Fibroblast of pulmonary artery (primary cell): ENCODE measurements around the gene ATCAY.
"Not testable (repeated sequence)": the region's sequence is repeated elsewhere in the genome, so short reads cannot be mapped to it uniquely, and the experiment has no call there.

ENCODE experiments used
- DNase-seq: peaks from one replicate; pipeline ENCODE4 v3.0.0-alpha.2; 2010; ENCODE audit warnings: low read depth
- H3K4me3 ChIP-seq: replicated peaks from 2 replicates; pipeline ENCODE4 v1.5.1; 2011; ENCODE audit warnings: low read depth, mild to moderate bottlenecking, control low read depth, low read length, moderate library complexity
- TF ChIP-seq, protein P1 (sequence below): IDR thresholded peaks from 2 replicates; pipeline ENCODE4 v1.5.1; 2011; ENCODE audit warnings: mild to moderate bottlenecking, control low read depth, low read length, inconsistent platforms; ENCODE audit errors: missing control alignments

The ATCAY gene

GRCh38 chr19:3882041-3882384 is 1.5 kb downstream of the ATCAY start:
- no peak overlapping the region for H3K4me3 ChIP-seq
- no peak for DNase-seq
- TF ChIP-seq, protein P1, sequence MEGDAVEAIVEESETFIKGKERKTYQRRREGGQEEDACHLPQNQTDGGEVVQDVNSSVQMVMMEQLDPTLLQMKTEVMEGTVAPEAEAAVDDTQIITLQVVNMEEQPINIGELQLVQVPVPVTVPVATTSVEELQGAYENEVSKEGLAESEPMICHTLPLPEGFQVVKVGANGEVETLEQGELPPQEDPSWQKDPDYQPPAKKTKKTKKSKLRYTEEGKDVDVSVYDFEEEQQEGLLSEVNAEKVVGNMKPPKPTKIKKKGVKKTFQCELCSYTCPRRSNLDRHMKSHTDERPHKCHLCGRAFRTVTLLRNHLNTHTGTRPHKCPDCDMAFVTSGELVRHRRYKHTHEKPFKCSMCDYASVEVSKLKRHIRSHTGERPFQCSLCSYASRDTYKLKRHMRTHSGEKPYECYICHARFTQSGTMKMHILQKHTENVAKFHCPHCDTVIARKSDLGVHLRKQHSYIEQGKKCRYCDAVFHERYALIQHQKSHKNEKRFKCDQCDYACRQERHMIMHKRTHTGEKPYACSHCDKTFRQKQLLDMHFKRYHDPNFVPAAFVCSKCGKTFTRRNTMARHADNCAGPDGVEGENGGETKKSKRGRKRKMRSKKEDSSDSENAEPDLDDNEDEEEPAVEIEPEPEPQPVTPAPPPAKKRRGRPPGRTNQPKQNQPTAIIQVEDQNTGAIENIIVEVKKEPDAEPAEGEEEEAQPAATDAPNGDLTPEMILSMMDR: no peak

- no peak overlapping the region for H3K4me3 ChIP-seq
- TF ChIP-seq, protein P1: no peak
- DNase-seq: no peak
Observed at GRCh38 chr19:3890591-3890990, 10.1 kb downstream of the ATCAY start.

- no peak overlapping the region for H3K4me3 ChIP-seq
- DNase-seq: no peak
- TF ChIP-seq, protein P1: no peak
Observed at GRCh38 chr19:3893509-3894179, 13.2 kb downstream of the ATCAY start.

- not testable (repeated sequence) for DNase-seq, H3K4me3 ChIP-seq
Observed at GRCh38 chr19:3894959-3895358, 14.5 kb downstream of the ATCAY start.

DNA sequence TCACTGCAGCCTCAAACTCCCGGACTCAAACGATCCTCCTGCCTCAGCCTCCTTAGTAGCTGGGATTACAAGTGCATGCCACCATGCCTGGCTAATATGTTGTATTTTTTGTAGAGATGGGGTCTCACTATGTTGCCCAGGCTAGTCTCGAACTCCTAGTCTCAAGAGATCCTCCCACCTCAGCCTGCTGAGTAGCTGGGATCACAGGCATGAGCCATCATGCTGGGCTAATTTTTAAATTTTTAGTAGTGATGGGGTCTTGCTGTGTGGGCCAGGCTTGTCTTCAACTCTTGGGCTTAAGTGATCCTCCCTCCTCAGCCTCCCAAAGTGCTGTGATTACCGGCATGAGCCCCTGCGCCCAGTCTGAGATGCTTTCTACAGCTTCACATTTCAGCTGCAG is 15.3 kb downstream of the ATCAY start:
- TF ChIP-seq, protein P1: no peak
- no peak overlapping the region for H3K4me3 ChIP-seq
- no peak for DNase-seq

DNA sequence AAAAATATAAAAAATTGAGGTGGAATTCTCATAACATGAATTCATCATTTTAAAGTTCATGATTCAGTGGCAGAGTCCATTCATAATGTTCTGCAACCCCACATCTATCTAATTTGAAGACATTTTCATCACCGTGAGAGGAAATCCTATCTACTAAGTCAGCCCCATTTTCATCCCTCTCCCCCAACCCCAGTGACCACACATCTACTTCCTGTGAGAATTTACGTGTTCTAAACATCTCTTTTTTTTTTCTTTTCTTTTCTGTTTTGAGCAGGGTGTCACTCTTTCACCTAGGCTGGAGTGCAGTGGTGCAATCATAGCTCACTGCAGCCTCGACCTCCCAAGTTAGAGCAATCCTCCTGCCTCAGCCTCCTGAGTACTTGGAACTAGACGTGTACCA is 17.5 kb downstream of the ATCAY start:
- TF ChIP-seq, protein P1: no peak
- no peak for DNase-seq
- H3K4me3 ChIP-seq: no peak overlapping the region

DNA sequence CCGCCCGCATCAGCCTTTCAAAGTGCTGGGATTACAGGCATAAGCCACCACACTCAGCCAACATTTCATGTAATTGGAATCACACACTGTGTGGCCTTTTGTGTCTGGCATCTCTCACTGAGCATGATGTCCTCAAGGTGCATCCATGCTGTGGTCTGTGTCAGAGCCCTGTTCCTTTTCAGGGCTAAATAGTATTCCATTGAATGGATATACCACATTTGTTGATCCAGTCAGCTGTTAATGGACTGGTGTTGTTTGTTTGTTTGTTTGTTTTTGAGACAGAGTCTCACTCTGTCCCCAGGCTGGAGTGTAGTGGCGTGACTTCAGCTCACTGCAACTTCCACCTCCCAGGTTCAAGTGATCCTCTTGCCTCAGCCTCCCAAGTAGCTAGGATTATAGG is 17.9 kb downstream of the ATCAY start:
- TF ChIP-seq, protein P1: no peak
- H3K4me3 ChIP-seq: no peak overlapping the region
- DNase-seq: no peak
